Right kidney (tissue), 1 donor: ENCODE results near the gene TMEM18.
"Not testable (repeated sequence)": the region's sequence is repeated elsewhere in the genome, so short reads cannot be mapped to it uniquely, and the experiment has no call there.

Source experiments
- DNase-seq: peaks from one replicate; pipeline ENCODE4 v3.0.0-alpha.2; 2016

TMEM18 gene

DNA sequence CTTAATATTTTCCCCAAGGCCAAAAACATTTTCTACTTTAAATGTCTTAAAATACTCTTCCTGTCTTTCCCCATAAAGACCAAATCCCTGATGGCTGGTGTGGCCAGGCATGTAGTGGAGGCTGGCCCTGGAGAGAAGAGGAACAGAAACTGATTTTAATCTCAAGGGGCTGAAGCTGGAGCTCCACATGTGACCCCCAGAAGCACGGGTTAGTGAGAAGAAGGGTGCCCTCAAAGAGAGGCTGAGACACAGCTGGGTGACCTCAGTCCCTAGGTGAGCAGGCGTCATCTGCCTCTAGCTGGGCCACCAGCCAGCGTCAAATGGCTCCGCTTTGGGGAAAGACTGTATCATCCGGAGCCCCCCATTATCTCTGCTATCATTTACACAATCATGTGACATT, 19.3 kb upstream of the TMEM18 start:
- DNase-seq = no peak

DNA sequence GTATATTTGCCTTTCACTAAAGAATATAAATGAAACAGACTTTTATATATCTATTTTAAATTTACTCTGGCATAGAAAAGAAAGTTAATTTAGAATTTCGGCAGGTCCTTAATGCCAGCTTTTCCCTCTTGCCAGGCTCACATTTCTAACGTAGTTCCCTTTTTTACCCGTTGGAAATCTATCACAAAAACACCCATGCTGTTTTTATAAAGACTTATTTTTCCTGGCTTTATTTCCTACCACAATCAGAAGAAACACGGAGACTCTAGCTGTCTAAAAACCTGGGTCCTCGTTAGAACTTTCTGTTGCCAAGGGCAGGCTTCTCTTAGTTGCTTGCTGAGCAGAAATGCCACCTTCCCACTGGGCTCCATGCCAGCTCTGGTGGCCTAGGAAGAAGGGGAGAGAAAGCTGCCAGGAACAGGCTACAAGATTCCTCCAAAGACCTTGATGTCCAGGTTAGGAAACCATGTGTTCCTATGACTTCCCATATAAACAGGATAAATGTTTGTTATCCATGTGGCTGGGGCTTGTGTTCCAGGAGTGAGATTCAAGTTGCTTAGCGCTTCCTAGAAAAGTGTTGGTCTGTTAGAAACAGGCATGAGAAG, 17.8 kb upstream of the TMEM18 start:
- DNase-seq = no peak

DNA sequence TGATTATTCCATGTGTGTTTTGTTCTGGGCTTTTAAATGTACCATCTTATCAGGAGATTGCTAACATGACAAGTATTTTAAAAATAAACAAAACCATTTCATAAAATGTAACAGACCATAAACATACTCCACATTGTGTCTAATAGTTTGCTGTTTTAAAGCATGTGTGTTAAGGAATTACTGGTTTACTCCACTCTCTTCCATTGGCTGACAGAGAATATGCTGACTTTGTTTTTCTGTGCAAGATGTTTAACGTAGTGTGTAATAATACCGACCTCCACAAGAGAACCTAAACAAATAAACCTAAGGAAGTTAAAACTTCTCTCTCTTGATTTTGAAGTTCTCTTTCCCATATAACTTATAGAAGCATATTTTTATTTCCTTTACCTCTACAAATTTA, 17.0 kb upstream of the TMEM18 start:
- DNase-seq = no peak

DNA sequence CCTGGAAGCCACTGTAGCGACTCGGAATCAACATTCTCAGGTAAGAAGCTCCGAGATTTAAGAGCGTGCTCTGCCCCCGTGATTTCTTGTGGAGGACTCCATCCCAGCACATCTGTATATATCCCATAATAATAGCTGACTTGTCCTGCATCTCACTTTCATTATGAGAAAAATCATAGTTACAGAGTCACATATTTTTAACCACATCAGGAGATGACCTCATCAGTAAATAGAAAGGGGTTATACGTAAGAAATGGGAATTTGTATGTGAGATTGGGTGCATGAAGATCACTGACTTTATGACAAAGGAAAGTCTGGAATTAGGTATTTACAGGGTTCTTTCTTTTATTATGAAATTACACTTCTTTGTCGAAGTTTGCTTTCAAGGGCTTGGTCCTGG, 16.4 kb upstream of the TMEM18 start:
- DNase-seq = no peak

DNA sequence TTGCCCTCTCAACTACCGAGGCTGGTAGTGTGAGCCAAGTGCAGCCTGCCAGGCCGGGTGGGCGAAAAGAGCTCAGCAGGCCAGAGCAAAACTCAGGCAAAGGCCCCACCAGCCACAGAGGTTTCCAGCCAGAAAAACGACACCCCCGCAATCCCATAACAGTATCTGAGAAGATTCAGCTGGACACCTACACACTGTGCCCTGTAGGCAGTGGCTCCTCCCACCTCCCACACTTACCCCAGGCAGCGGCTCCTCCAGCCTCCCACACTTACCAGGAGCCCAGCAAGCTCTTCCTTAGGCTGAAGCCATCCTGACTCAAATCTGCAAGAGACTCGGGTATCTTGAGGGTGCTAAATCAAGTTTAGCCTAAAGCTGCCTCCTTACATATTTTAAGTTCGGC, 15.6 kb upstream of the TMEM18 start:
- no peak for DNase-seq

DNA sequence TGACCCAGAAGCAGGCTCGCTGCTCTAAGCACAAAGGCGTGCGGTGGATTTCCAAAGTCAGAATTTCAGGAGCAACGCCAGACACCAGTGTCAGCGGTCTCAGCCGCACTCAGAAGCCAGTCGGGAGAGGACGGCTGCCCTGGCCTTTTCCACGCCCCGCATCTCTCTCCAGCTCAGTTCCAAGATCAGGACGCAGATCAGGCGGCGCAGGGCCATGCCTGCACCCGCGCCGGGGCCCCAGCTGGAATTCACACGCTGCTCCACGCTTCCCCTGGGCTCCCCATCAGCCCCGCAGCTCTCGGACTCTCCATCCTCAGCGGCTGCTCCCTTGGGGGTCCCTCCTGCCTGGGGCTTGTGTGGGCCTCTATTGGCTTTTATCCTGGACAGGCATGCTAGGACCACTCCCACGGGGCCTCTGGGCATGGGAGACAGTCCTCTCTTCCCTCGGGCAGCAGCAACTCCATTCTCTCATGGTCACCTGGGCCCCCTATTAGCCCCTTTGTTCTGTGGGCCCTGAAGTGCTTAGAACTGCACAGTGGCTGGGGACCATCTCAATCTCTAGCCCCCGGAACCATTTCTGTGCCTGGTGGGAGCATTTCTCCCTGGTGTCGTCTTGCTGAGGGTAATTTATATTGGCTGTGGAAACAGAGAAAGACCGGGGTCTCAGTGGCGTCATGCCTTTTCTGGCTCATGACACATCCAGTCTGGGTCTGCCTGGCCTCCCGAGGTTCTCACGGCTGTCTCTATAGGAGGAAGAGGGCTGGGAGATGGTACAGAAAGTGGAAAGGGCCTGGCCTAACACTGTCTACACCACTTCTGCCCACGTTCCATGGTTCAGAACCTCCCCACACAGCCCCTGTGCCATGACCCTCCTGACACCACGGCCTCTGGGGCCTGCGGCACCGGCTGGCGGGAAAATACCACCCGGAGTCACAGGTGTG, 14.9 kb upstream of the TMEM18 start:
- peak; percentile 60 for DNase-seq

DNA sequence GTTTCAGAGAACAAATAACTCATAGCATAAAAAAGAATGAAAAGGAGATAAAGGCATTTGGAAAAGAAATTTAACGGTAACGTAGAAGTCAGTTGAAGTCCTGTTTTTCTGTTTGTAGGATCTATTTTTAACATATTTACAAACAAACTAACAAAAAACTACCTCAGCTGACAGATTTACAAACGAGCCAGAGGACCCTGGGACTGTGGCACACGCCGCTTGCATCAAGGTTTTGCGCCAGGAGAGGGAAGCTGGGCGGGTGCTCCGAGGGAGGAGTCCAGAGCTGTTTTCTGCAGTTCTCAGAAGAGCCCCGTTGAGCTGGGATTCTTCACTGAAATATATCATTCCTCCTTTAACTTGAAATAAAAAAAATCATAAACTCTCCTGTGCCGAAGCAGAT, 13.6 kb upstream of the TMEM18 start:
- DNase-seq = no peak

DNA sequence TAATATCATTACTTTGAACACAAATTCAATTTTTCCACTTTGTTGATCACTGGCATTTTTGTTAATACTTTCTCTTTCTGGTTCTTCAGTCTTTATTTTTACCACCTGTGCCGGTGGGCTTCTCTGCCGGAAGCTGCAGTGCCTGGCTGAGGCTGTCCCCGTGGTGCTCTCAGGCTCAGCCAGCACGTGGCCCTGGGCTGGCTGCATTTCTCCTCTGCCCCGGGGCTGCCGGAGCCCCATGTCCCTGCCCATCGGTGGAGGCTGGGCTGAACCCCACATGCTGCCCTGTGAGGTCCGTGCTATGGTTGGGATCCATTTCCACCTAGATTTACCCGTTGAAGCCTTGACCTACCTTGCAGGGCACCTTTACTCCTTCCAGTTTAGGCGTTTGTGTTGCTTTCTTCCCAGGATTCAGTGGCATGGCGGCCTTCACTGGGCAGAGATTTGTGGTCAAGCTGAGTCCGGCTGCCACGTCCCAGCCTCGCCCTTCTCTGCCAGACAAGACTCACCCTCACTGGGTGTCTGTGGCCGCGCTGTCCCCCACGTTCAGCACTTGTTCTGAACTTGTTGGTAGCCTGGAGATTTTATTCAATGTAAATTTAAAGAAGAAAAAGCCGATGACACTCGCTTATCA, 12.8 kb upstream of the TMEM18 start:
- DNase-seq = no peak

DNA sequence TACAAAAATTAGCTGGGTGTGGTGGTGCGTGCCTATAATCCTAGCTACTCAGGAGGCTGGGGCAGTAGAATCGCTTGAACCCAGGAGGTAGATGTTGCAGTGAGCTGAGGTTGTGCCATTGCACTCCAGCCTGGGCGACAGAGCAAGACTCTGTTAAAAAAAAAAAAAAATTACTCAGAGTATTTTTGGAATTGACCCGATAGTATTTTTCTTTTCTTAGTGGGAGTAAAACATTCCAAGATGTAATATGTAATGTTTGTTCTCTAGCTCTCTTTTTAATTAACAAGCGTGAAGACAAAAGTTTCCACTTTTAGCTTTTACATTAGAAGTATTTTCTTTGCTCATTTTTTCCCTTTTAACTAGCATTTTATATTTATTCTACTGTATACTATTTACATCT, 12.0 kb upstream of the TMEM18 start:
- DNase-seq = no peak

DNA sequence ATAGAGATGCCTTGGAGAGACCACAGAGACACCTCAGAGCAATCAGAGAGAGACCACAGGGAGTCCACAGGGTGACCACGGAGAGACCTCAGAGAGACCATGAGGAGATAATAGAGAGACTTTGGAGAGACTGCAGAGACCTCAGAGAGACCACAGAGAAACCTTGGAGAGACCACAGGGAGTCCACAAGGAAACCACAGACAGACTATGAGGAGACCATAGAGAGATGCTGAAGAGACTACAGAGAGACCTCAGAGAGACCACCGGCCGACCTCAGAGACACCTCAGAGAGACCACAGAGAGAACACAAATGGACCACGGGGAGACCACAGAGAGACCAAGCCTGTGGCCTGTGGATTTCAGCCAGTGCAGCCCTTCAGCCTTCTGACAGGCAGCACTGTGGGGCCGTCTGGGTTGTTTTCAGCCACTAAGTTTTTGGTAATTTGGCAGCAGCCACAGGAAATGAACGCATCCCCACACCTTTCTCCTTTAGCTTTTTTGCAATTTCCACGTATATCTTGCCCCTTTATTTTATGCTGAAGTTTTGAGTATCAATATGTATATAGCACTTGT, 11.4 kb upstream of the TMEM18 start:
- DNase-seq = no peak

DNA sequence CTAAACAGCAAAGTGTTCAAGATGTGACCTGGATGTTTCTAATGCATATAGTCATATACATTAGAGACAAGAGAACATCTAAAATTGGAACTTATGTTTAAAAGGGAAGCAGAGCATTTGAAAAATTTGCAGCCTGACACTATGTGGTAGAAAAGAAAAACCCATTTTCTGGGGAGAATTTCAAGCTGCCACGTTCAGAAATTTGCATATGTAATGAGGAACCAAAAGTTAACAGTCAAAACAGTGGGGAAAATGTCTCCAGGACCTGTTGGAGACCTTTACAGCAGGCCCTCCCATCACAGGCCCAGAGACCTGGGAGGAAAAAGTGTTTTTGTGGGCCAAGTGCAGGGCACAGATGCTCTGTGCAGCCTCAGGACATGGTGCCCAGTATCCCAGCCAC, 8.2 kb upstream of the TMEM18 start:
- DNase-seq = no peak

DNA sequence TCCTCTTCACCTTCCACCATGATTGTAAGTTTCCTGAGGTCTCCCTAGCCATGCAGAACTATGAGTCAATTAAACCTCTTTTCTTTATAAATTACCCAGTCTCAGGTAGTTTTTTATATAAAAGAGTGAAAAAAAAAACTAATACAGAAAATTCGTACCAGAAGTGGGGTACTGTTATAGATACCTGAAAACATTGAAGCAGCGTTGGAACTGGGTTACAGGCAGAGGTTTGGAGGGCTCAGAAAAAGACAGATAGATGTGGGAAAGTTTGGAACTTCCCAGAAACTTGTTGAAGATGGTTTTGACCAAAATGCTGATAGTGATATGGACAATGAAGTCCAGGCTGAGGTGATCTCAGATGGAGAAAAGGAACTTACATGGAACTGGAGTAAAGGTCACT, 7.7 kb upstream of the TMEM18 start:
- DNase-seq = not testable (repeated sequence)

DNA sequence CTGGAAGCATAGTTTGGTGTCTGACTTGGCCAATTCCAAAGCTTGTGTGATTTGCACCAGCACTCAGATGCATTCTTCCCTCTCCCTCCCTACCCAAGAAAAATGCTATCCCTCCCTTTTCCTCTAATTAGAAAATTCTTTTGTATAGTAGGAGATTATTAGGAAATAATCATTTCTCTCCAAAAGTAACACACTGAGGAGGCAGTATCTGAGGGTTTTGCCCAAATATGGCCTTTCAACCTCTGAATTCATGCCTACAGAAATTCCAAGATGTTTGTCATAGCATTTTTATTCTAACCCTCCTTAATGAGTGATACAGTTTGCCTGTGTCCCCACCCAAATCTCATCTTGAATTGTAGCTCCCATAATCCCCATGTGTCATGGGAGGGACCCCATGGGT, 5.0 kb upstream of the TMEM18 start:
- DNase-seq = no peak

DNA sequence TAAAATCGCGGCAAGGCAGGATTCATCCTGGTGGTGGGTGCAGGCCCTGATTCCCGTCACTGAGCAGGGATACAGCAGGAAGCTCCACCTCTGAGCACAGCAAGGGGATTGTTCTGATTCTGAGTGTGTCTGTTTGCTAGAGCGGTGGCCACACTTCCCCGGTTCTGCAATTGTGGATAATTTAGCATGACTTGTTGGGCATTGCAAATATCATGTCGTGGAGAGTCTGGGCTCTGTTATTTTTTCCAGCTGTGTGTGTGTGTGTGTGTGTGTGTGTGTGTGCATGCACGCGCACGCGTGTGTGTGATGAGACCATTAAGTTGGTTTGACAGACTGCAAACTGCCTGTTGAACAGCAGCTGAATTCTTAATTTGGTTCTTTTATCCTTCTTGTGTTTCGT, 4.1 kb upstream of the TMEM18 start:
- DNase-seq = no peak

DNA sequence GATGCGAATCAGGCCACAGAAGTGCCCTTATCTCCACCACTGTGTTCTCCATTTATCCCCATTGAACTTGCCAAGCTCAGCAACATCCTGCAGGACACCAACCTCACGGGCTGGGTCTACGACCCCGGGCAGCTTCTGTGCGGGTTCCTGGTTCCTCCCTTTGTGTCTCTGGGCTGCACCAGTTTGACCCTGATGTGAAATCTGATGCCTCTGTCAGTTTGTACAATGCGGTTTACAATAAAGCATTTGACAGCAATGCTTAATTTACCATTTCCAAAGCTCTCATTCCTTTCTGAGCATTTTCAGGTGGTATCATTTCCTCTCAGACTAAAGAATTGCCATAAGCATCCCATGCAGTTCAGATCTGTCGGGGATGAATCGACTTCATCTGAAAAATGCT, 3.3 kb upstream of the TMEM18 start:
- no peak for DNase-seq

DNA sequence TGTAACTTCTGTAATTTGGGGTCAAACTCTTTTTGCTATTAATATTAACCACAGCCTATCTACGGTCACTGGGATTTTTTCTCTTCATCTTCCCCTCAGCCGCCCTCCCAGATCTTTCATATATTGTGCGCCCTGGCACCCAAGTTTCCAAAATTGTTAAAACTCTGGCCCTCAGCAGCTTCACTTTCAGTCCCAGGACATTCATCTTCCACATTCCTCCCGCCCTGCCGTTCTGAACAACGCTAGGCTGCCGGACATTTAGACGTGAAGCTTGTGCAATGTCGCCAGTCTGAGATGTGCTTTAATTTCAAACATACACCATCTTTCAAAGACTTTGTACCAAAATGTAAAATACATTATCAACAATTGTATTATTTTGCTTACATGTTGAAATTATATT, 1.8 kb upstream of the TMEM18 start:
- no peak for DNase-seq

DNA sequence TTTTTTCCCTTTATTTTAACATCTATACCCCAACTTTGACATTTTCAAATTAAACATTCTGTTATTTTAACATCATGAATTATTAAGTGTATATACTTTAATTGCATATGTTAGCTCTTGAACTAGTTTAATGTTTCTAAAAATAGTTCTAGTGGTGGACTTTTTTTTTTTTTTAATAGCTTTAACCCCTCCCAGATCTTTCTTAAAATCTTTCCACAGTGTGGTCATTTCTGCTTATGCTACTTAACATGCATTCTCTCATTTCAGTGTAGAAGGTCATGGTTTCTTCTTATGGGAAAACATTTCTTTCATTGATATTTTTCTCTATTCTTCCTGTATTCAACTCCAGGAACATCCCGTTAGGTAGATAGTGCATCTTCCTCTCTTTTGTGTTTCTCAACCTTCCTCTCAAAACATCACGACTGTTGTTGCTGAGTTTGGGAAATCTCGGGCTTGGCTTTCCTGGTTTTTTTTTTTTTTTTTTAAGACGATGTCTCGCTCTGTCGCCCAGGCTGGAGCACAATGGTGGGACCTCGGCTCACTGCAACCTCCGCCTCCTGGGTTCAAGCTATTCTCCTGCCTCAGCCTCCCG, 849 bp upstream of the TMEM18 start:
- DNase-seq = no peak

DNA sequence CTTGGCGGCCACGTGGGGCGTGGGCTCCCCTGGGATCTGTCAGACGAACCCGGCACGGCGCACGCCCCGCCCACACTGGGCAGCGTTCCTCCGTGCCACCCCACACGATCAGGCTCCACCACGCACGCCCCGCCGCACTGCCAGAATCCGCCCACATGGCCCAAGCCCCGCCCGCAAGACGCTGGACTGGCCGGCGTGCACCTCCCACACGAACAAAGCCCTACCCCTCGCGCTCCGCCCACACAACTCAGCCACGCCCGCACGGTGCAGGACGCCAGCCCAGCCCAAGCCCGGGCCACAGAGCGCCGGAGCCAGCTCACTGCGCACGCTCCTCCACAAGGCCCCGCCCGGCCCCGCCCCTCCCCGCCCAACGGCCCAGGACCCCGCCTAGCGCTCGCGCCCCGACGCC, 555 bp downstream of the TMEM18 start:
- DNase-seq = peak; percentile 92

DNA sequence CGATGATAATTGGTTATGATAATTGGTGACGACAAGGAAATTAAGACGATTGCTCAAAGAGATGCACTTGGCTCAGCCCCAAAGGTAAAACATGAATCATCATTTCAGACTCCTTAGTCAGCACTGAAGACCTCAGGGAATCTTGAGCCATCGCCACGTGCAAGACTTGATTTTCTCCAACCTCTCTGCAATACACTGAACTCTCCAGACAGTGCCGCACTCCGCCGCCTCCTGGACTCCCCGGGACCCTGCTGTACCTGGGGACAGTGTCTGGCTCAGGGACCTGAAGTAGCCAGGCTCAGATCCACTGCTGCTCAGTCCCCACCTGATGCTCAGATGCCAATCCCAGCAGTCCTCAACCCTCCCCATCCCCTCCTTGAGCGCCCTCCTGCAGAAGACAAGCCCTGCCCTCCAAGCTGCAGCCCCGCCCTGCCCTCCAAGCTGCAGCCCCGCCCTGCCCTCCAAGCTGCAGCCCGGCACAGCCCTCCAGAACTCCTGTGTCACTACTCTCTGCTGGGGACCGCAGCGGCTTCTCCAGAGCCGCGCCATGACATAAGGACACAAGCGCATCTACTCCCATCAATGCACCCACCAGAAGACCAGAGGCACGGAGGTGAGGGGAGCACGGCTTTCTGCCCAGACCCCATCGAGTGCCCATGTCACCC, 1.1 kb downstream of the TMEM18 start:
- DNase-seq = no peak

DNA sequence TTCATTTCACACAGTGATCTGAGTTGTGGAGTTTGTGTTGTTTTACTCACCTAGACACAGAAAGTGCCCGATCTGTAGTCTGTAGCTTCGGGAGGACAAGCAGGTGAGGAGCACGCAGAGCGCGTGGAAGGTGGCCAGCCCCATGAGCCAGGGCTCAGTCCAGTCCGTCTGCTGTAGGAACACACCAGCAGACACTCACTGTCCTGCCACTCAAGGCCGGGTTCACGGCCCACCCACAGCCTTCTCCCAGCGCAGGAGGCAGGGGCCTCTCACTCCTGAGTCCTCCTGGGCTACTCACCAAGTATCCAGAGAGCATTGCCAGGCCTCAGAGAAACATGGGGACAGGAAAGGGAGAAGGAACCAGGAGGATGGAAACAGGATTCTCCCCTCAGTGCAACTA, 1.7 kb downstream of the TMEM18 start:
- no peak for DNase-seq

DNA sequence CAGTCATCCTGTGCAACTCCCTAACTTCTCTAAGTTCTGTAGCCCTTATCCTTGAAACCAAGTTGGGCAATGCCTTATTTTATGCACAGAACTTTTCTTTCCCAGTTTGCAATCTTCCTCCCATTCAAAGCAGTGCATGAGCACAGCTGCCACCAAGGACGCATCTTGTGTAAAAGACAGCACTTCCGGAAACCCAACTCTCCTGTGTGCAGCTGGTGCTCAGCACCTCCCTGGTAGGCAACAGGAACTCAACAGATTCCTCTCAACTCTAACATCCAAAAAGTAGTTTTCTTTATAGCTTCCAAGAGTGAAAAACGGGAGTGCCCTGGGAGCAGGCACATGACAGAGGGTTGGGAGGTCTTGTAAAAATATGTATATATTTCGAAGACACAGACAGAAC, 2.2 kb downstream of the TMEM18 start:
- DNase-seq = no peak

DNA sequence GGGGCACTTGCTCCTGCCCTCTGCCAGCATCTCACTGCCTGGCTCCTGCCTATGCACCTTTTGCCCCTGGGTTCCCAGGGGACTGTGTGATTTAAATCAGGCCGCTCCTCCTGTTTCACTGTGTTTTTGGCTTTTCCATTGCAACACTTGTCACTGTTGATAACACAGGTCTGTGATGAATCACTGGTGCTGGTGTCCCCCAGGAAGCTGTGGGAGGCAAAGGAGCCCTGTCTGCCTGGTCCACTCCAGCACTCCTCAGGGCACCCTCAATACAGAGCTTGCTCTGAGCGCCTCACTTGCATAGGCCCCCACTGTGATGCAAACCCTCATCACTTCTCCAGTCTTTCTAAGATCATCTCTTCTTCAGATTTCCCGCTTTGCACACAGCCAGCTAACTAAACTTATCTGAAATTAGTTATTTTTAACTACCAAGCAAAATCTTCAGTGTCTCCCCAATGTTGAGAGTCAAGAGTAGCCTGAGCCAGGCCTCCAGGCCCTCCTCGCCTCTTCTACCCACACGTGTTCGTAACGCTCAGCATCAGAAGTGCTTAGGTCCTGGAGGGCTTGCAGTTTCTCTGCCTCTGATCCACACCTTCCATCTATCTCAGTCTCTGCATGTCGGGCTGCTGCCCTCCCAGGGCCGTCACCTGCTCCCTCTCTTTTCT, 2.8 kb downstream of the TMEM18 start:
- DNase-seq = no peak
